Brain microvascular endothelial cell (primary cell): Measurements from ENCODE around the gene RAB17.

Source experiments
- DNase-seq: peaks from one replicate; pipeline ENCODE4 v3.0.0-alpha.2; 2020
- H3K27ac ChIP-seq: fragments of 250-450 bp; sonication (Bioruptor Pico); 2 replicates; pipeline ENCODE4 v1.5.1; 2020; ENCODE audit warnings: mild to moderate bottlenecking, moderate library complexity
- H3K27me3 ChIP-seq: fragments of 250-450 bp; sonication (Bioruptor Pico); replicated peaks from 2 replicates; pipeline ENCODE4 v1.5.1; 2020; ENCODE audit warnings: mild to moderate bottlenecking
- H3K36me3 ChIP-seq: fragments of 250-450 bp; sonication (Bioruptor Pico); replicated peaks from 2 replicates; pipeline ENCODE4 v1.5.1; 2020; ENCODE audit warnings: mild to moderate bottlenecking
- H3K4me3 ChIP-seq: 2 replicates; pipeline ENCODE4 v1.5.1; 2011; ENCODE audit warnings: low read depth, mild to moderate bottlenecking, control low read depth, low read length, moderate library complexity
- in situ Hi-C: cut with HindIII; loops from 2 replicates; pipeline ENCODE4 v1.10.0; 2017; ENCODE audit warnings: low sequenced_read_pairs, low pct_ligation_motif_present
- TF ChIP-seq, protein P1 (sequence below): IDR thresholded peaks from 2 replicates; pipeline ENCODE4 v1.5.1; 2011; ENCODE audit warnings: low read depth, mild to moderate bottlenecking, moderate library complexity, low read length, control low read depth, inconsistent platforms; ENCODE audit errors: missing control alignments

RAB17 gene

DNA sequence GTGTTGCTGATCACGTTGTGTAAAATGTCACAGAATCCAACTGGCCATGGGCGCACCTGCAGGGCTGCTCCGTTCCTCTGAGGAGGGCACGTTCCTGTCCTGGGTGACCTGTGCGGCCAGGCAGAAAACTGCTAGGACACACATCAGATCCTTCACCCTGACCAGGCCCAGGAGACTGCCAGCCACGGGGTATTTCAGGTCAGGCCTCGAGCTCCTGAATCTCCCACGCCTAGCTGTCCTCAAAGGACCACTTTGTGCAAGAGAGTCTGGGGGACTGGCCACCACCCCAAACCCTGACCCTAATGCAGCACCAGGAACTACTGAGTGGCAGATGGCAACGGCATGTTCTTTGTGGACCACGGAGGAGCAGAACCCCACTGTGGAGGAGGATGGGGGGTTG is 13.1 kb downstream of the RAB17 start:
- no peak for DNase-seq
- in situ Hi-C loops, result no loop called here
- Histone ChIP-seq H3K36me3 (no peaks in the 10 kb centered on the region), H3K27ac (no peak overlapping the region), H3K27me3 (no peaks in the 10 kb centered on the region), H3K4me3 (no peak overlapping the region)
- TF ChIP-seq, protein P1, sequence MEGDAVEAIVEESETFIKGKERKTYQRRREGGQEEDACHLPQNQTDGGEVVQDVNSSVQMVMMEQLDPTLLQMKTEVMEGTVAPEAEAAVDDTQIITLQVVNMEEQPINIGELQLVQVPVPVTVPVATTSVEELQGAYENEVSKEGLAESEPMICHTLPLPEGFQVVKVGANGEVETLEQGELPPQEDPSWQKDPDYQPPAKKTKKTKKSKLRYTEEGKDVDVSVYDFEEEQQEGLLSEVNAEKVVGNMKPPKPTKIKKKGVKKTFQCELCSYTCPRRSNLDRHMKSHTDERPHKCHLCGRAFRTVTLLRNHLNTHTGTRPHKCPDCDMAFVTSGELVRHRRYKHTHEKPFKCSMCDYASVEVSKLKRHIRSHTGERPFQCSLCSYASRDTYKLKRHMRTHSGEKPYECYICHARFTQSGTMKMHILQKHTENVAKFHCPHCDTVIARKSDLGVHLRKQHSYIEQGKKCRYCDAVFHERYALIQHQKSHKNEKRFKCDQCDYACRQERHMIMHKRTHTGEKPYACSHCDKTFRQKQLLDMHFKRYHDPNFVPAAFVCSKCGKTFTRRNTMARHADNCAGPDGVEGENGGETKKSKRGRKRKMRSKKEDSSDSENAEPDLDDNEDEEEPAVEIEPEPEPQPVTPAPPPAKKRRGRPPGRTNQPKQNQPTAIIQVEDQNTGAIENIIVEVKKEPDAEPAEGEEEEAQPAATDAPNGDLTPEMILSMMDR, result no peak

DNA sequence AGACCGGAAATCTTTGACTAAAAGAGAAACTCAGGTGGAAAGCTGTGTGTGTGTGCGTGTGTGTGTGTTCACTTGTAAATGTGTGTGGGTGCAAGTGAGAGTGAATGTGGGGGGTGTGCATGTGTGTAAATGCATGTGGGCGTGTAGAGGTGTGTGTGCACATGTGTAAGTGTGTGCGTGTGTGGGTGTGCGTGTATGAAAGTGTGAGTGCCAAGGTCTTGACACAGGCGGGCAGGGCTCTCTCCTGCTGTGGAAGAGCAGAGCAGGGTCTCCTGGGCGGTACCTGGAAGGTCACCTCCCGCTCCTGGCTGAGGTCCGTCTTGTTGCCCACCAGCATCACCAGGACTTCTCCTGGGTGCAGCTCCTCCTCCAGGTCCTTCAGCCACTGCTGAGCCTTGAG is 13.6 kb downstream of the RAB17 start:
- H3K27ac ChIP-seq, result no peak overlapping the region
- in situ Hi-C loops, result no loop called here
- H3K4me3 ChIP-seq, result no peak overlapping the region
- no peaks in the 10 kb centered on the region for H3K36me3 ChIP-seq
- H3K27me3 ChIP-seq, result no peaks in the 10 kb centered on the region
- DNase-seq, result no peak
- TF ChIP-seq, protein P1, result no peak

GRCh38 chr2:237575869-237576862 is 14.4 kb downstream of the RAB17 start:
- DNase-seq, result no peak
- no peaks in the 10 kb centered on the region for H3K36me3 ChIP-seq
- in situ Hi-C loops, result no loop called here
- H3K27ac ChIP-seq, result no peak overlapping the region
- no peaks in the 10 kb centered on the region for H3K27me3 ChIP-seq
- TF ChIP-seq, protein P1, result no peak
- no peak overlapping the region for H3K4me3 ChIP-seq

DNA sequence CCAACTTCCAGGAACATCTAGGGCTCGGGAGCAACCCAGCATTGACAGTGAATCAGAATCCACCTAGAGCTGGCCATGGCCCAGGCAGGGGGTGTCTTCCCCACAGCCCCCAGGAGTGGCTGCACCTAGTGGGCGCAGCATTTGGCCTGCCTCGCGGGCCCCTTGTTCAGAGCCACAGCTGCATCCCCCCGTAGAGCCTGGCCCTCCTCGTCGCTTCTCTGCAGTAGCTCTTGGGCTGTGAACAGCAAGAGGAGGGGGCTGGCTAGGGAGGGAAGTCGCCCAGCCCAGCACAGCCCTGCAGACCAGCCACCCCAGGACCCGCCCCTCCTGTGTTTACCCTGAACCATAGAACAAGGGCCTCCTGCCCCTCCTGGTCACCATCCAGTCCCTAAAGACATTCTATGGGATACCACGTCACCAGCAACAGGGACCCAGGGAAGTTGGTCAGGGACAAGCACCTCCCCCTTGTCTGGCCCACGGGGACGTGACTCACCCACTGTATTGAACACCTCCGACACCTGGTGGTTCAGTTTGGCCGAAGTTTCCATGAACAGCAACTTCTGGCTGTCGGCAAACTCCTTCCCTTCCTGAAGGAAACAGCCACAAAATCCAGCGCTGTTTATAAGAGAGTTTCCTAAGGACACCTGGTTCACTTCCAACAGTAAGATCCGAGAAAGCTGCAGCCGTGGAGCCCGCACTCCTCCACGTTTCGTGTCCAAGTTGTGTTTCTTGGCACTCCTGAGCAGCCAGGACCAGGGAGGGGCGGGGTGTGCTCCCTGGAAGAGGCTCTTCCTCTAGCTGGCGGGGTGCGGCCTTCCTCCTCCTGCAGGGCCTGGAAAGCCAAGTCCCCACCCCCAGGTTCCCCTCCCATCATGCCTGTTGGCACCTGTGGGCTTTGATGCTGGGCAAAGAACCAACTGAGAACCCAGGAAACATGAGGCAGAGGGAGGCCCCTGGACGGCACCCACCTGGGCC is 15.4 kb downstream of the RAB17 start:
- no peak for DNase-seq
- no peaks in the 10 kb centered on the region for H3K27me3 ChIP-seq
- H3K4me3 ChIP-seq, result no peak overlapping the region
- no peak overlapping the region for H3K27ac ChIP-seq
- no peaks in the 10 kb centered on the region for H3K36me3 ChIP-seq
- in situ Hi-C loops, result no loop called here
- TF ChIP-seq, protein P1, result no peak

DNA sequence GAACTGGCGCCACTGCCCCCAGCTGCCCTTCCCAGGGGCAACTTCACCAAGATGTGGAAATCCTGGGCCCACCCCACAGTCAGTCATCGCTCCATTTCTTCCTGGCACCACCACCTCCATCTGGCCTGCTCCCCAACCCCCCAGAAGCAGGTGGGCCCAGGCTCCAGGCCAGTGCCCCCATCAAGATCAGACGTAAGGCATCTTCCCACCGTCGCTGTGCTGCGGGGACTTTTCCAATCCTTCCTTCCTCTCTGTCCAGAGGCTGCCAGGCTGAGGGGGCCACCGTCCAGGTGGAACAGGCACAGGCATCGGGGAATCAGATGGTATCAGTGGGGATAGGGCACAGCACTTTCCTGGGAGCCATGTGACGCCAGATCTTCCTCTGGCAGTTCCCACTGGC is 16.1 kb downstream of the RAB17 start:
- TF ChIP-seq, protein P1, result no peak
- H3K27me3 ChIP-seq, result no peaks in the 10 kb centered on the region
- DNase-seq, result no peak
- in situ Hi-C loops, result no loop called here
- no peak overlapping the region for H3K4me3 ChIP-seq
- no peak overlapping the region for H3K27ac ChIP-seq
- no peaks in the 10 kb centered on the region for H3K36me3 ChIP-seq
